HepG2 (cell line): ENCODE results near the gene SS18L1. TPM values are rescaled to one million over a fixed set of nuclear protein-coding genes. Genes with fewer than 3 reads are reported as not detected.

Experiments used
- HDAC6 ChIP-seq: fragments of 200-600 bp; sonication (generic); IDR thresholded peaks from 2 replicates; pipeline ENCODE4 v1.7.0; 2017; ENCODE audit warnings: mild to moderate bottlenecking, antibody characterized with exemption, low read length, low read depth
- IRX3 ChIP-seq: sonication (generic); formaldehyde crosslinking; IDR thresholded peaks from 2 replicates; pipeline ENCODE4 v1.8.1; 2023; ENCODE audit warnings: mild to moderate bottlenecking, low read depth, missing genetic modification reagents, borderline replicate concordance
- MTA1 ChIP-seq: sonication (generic); formaldehyde crosslinking; IDR thresholded peaks from 2 replicates; pipeline ENCODE4 v1.4.0; 2020; ENCODE audit warnings: missing genetic modification reagents, mild to moderate bottlenecking, borderline replicate concordance
- RBM39 ChIP-seq: fragments of 200-400 bp; formaldehyde crosslinking; IDR thresholded peaks from one replicate; pipeline ENCODE4 v1.6.1; 2018; ENCODE audit warnings: antibody characterized with exemption, mild to moderate bottlenecking, low read depth, low read length; ENCODE audit not compliant: poor library complexity, severe bottlenecking
- SNAPC2 ChIP-seq: sonication (generic); formaldehyde crosslinking; IDR thresholded peaks from 2 replicates; pipeline ENCODE4 v1.8.1; 2022; ENCODE audit warnings: mild to moderate bottlenecking, missing genetic modification reagents
- TFDP2 ChIP-seq: sonication (generic); formaldehyde crosslinking; IDR thresholded peaks from 2 replicates; pipeline ENCODE4 v1.4.0; 2020; ENCODE audit warnings: missing genetic modification reagents
- THAP11 ChIP-seq: IDR thresholded peaks from 2 replicates; pipeline ENCODE4 v1.6.1; 2016; ENCODE audit warnings: missing biosample characterization, missing genetic modification reagents
- ZFX ChIP-seq: sonication (generic); formaldehyde crosslinking; IDR thresholded peaks from 2 replicates; pipeline ENCODE4 v1.4.0; 2020; ENCODE audit warnings: mild to moderate bottlenecking, low read depth, missing genetic modification reagents, moderate library complexity
- ZNF547 ChIP-seq: sonication (generic); formaldehyde crosslinking; IDR thresholded peaks from 2 replicates; pipeline ENCODE4 v1.5.1; 2020; ENCODE audit warnings: mild to moderate bottlenecking, missing genetic modification reagents
- ZNF687 ChIP-seq: sonication (generic); formaldehyde crosslinking; IDR thresholded peaks from 2 replicates; pipeline ENCODE4 v1.5.1; 2020; ENCODE audit warnings: mild to moderate bottlenecking, missing genetic modification reagents, moderate library complexity
- ZNF883 ChIP-seq: sonication (generic); formaldehyde crosslinking; IDR thresholded peaks from 2 replicates; pipeline ENCODE4 v1.5.1; 2020; ENCODE audit warnings: mild to moderate bottlenecking, missing genetic modification reagents; ENCODE audit errors: not compliant biosample characterization
- polyA plus RNA-seq, 8 experiments: library from polyadenylated mRNA; depleted of rRNA in 3 of 8; stranded (reverse) in 7 of 8; unstranded in 1 of 8; fragments of >200 nt; fragmentation: Illumina TruSeq in 4 of 8; extraction: Trizol in 4 of 8; gene quantifications; 2 replicates each; pipeline versions ENCODE4 v1.2.1 to v1.2.3, GENCODE V29; 2011 to 2016; ENCODE audit warnings: low read depth in 4 of 8, missing spikeins in 1 of 8, mixed read lengths in 1 of 8; ENCODE audit not compliant: insufficient read depth in 1 of 8
- total RNA-seq, 5 experiments: library from RNA; depleted of rRNA; stranded (reverse); fragments of >200 nt; fragmentation: Illumina TruSeq; extraction: Trizol; gene quantifications; 2 replicates each; pipeline ENCODE4 v1.2.3, GENCODE V29; 2016; ENCODE audit warnings: low read depth in 1 of 5
- TF ChIP-seq, protein P1 (sequence below): sonication (generic); formaldehyde crosslinking; IDR thresholded peaks from 2 replicates; pipeline ENCODE4 v1.5.0; 2020; ENCODE audit warnings: mild to moderate bottlenecking, missing genetic modification reagents, borderline replicate concordance
- TF ChIP-seq, protein P2 (sequence below): sonication (generic); formaldehyde crosslinking; IDR thresholded peaks from 2 replicates; pipeline ENCODE4 v1.5.0; 2020; ENCODE audit warnings: mild to moderate bottlenecking, missing genetic modification reagents, borderline replicate concordance

SS18L1 gene
- total and polyA plus RNA-seq, 2 of the 13 experiments (the other 11 are each of a cell fraction or from before 2014, with no cell fraction given): 17.8 to 27.6 TPM

- TF ChIP-seq, protein P1, sequence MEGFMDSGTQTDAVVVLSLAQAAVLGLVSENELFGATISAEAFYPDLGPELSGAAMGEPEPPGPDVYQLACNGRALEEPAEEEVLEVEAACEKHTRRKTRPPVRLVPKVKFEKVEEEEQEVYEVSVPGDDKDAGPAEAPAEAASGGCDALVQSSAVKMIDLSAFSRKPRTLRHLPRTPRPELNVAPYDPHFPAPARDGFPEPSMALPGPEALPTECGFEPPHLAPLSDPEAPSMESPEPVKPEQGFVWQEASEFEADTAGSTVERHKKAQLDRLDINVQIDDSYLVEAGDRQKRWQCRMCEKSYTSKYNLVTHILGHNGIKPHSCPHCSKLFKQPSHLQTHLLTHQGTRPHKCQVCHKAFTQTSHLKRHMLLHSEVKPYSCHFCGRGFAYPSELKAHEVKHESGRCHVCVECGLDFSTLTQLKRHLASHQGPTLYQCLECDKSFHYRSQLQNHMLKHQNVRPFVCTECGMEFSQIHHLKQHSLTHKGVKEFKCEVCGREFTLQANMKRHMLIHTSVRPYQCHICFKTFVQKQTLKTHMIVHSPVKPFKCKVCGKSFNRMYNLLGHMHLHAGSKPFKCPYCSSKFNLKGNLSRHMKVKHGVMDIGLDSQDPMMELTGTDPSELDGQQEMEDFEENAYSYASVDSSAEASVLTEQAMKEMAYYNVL (CRISPR knock-in tag): no peak
- TF ChIP-seq, protein P2, sequence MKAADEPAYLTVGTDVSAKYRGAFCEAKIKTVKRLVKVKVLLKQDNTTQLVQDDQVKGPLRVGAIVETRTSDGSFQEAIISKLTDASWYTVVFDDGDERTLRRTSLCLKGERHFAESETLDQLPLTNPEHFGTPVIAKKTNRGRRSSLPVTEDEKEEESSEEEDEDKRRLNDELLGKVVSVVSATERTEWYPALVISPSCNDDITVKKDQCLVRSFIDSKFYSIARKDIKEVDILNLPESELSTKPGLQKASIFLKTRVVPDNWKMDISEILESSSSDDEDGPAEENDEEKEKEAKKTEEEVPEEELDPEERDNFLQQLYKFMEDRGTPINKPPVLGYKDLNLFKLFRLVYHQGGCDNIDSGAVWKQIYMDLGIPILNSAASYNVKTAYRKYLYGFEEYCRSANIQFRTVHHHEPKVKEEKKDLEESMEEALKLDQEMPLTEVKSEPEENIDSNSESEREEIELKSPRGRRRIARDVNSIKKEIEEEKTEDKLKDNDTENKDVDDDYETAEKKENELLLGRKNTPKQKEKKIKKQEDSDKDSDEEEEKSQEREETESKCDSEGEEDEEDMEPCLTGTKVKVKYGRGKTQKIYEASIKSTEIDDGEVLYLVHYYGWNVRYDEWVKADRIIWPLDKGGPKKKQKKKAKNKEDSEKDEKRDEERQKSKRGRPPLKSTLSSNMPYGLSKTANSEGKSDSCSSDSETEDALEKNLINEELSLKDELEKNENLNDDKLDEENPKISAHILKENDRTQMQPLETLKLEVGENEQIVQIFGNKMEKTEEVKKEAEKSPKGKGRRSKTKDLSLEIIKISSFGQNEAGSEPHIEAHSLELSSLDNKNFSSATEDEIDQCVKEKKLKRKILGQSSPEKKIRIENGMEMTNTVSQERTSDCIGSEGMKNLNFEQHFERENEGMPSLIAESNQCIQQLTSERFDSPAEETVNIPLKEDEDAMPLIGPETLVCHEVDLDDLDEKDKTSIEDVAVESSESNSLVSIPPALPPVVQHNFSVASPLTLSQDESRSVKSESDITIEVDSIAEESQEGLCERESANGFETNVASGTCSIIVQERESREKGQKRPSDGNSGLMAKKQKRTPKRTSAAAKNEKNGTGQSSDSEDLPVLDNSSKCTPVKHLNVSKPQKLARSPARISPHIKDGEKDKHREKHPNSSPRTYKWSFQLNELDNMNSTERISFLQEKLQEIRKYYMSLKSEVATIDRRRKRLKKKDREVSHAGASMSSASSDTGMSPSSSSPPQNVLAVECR (CRISPR knock-in tag): peak; percentile 76; the same call in 1 of the 2 replicates
- TF ChIP-seq RBM39: peak; percentile 88
- TF ChIP-seq ZFX (CRISPR knock-in tag): peak; percentile 59
- peak; percentile 59; the same call in 1 of the 2 replicates for TF ChIP-seq TFDP2
- no peak for TF ChIP-seq HDAC6
- 0 out of 2 replicates have a peak, but pooled peaks have one; percentile 22 for TF ChIP-seq ZNF547
- peak; percentile 67; the same call in 1 of the 2 replicates for TF ChIP-seq SNAPC2 (CRISPR knock-in tag)
- TF ChIP-seq ZNF687 (CRISPR knock-in tag): peak; percentile 69
- TF ChIP-seq IRX3: peak; percentile 70; the same call in 1 of the 2 replicates
- TF ChIP-seq THAP11 (CRISPR knock-in tag): no peak
- 0 out of 2 replicates have a peak, but pooled peaks have one; percentile 60 for TF ChIP-seq MTA1 (CRISPR knock-in tag)
- peak; percentile 64 for TF ChIP-seq ZNF883 (CRISPR knock-in tag)
These were observed 20.7 kb upstream of the SS18L1 start (continued) for GRCh38 chr20:62122654-62123449.
